Measurements from ENCODE around the gene DUS4L.
A peak's percentile ranks its signal among the peaks of the same experiment; 100 is the strongest.
"Not testable (repeated sequence)": the region's sequence is repeated elsewhere in the genome, so short reads cannot be mapped to it uniquely, and the experiment has no call there.

Gene DUS4L, protein sequence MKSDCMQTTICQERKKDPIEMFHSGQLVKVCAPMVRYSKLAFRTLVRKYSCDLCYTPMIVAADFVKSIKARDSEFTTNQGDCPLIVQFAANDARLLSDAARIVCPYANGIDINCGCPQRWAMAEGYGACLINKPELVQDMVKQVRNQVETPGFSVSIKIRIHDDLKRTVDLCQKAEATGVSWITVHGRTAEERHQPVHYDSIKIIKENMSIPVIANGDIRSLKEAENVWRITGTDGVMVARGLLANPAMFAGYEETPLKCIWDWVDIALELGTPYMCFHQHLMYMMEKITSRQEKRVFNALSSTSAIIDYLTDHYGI

DNA sequence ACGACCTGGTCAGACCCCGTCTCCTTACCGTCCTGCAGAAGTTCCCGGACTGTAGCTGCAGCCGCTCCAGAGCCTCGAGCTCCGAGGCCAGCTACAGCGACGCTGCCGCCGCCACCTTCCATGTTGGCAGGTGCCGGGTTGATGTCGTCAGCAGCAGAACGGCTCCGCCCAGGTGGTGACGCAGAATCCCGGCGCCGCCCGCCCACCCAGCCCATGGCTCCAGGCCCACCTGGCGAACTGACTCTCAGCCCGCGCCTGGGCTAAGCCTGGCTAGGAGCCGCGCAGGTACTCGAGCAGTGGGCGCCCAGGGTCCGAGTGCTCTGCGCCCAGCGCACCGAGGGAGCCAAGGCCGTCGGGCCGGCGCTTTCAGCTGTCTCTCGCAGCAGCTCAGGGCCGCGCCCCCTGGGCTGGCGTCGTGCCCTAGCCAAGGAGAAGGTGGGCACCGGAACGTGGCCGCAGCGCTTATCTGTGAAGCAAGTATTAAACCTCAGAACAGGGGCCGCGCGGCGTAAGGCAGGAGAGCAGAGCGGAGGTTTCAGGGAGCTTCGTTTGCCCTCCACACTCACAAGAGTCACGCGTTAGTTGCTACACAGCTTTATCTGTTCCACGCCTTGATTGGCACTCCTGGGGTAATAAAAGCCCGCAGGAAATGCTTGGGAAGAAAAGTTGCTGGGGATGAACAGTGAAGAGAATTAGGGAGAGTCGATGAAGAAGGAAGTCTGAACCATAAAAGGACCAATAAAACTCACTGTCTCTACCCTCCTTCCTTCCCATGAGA is at the start of gene DUS4L, which contains the start of gene COG5:
Gene DUS4L (plus strand): TSS at position 197 of the 778 bp plus-strand sequence. CDS start 3,100 bp downstream, outside the sequence.
Gene COG5 (minus strand): TSS at position 146 of the 778 bp plus-strand sequence. CDS start 24 bp downstream, at position 122.
- Histone ChIP-seq H3K4me1 (peaks cover 10% of the 10 kb centered on the region), H3K27me3 (ENCODE audit: low read depth) (no peaks in the 10 kb centered on the region), H3K9me3 (no peaks in the 10 kb centered on the region), H3K4me3 (peak within 1 kb of the TSS; percentile 84), H3K36me3 (replicated peaks) (peaks cover 5% of the 10 kb centered on the region; the same call in 1 of the 2 replicates)
- DNase-seq (ENCODE audit: low spot score in 2 of 2) = peak; percentile 62 to 86
- in situ Hi-C loops (cut with MboI; ENCODE audit: low sequenced_read_pairs) = no loop called here

DNA sequence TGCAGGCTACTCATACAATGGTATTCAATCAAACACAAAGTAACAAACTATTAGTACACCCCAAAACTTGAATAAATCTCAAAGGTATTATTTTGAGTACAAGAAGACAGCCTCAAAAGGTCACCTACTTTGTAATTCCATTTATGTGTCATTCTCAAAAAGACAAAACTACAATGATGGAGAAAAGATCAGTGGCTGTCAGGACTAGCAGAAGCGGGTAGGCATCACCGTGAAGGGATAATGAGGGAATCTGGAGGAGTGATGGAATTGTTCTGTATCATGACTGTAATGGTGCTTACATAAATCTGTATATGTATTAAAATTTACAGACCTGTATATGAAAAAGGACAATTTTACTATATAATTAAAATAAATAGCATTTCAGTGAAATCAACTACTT is 37.1 kb upstream of the DUS4L start:
- no peak overlapping the region for H3K4me3 ChIP-seq
- no peaks in the 10 kb centered on the region for H3K9me3 ChIP-seq
- H3K4me1 ChIP-seq = no peaks in the 10 kb centered on the region
- DNase-seq (ENCODE audit: low spot score in 2 of 2) = no peak
- no peaks in the 10 kb centered on the region for H3K27me3 ChIP-seq (ENCODE audit: low read depth)
- in situ Hi-C loops (cut with MboI; ENCODE audit: low sequenced_read_pairs) = no loop called here
- H3K36me3 ChIP-seq (replicated peaks) = 0 out of 2 replicates have a peak, but pooled peaks cover 3% of the 10 kb centered on the region

DNA sequence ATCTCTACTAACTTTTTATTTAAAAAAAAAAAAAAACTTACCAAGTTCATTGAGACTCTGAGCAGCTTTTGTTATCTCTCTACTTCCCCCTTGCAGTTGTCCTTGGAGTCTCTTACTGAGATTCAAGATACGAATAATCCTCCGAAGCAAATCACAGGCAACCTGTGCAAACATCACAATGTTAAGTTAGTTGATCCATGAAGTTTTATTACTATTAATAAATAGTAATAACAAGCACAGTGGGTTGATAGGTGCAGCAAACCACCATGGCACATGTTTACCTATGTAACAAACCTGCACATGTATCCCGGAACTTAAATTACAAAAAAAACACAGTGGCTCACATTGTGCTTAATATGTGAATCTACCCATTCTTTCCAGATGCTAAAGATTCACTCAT is 36.6 kb upstream of the DUS4L start:
- in situ Hi-C loops (cut with MboI; ENCODE audit: low sequenced_read_pairs) = no loop called here

DNA sequence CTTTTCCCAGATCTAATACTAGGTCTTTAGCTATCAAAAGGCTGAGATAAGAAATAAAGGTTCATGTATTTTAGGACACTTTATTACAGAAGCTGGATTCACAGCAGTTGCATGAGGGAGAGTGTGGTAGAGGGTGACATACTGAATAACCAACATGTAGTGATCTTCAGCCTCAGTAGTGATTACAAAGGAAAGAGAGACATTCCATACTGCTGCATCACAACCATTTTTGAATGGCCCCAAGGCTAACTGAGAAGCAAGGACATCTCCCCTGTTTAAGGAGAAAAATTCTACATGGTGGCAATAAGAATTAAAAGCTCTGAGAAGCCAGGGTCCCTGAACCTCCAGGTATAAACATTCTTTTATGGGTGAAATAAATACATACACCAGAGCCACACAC is 35.3 kb upstream of the DUS4L start:
- H3K27me3 ChIP-seq (ENCODE audit: low read depth) = no peaks in the 10 kb centered on the region
- in situ Hi-C loops (cut with MboI; ENCODE audit: low sequenced_read_pairs) = no loop called here

More for the DNA sequence above, 36.6 kb upstream of the DUS4L start:
- 0 out of 2 replicates have a peak, but pooled peaks cover 3% of the 10 kb centered on the region for H3K36me3 ChIP-seq (replicated peaks)
- no peaks in the 10 kb centered on the region for H3K9me3 ChIP-seq
- DNase-seq (ENCODE audit: low spot score in 2 of 2) = no peak
- H3K4me1 ChIP-seq = no peaks in the 10 kb centered on the region
- no peaks in the 10 kb centered on the region for H3K27me3 ChIP-seq (ENCODE audit: low read depth)
- H3K4me3 ChIP-seq = no peak overlapping the region

DNA sequence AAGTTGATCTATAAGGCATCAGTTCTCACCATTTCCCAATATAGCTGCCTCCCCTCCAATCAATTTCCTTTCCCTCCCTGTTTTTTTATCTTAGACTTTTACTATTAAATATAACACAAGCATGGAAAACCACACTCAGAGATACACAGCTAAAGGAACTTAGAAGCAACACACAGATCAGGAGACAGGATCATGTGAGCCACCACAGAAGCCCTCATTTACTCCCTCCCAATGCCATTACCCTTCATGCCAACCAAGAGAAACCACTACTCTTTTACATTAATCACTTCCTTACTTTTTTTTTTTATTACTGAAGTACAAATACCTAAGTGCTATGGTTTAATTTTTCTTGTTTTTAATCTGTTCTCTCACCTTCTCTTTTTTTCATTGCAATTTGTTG is 33.0 kb upstream of the DUS4L start:
- H3K36me3 ChIP-seq (replicated peaks) = 0 out of 2 replicates have a peak, but pooled peaks cover 3% of the 10 kb centered on the region
- no peaks in the 10 kb centered on the region for H3K9me3 ChIP-seq
- H3K27me3 ChIP-seq (ENCODE audit: low read depth) = no peaks in the 10 kb centered on the region
- in situ Hi-C loops (cut with MboI; ENCODE audit: low sequenced_read_pairs) = no loop called here
- no peak overlapping the region for H3K4me3 ChIP-seq
- DNase-seq (ENCODE audit: low spot score in 2 of 2) = no peak
- no peaks in the 10 kb centered on the region for H3K4me1 ChIP-seq

More for the DNA sequence above, 35.3 kb upstream of the DUS4L start:
- Histone ChIP-seq H3K4me1 (no peaks in the 10 kb centered on the region), H3K36me3 (replicated peaks) (0 out of 2 replicates have a peak, but pooled peaks cover 3% of the 10 kb centered on the region), H3K9me3 (no peaks in the 10 kb centered on the region), H3K4me3 (no peak overlapping the region)
- no peak for DNase-seq (ENCODE audit: low spot score in 2 of 2)

DNA sequence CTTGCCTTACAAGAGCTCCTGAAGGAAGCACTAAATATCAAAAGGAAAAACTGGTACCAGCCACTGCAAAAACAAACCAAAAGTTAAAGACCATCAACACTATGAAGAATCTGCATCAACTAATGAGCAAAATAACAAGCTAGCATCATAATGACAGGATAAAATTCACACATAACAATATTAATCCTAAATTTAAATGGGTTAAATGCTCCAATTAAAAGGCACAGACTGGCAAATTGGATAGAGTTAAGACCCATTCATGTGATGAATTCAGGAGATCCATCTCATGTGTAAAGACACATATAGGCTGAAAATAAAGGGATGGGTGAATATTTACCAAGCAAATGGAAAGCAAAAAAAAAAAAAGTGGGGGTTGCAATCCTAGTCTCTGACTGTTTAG is 29.6 kb upstream of the DUS4L start:
- Histone ChIP-seq H3K36me3 (replicated peaks) (no peaks in the 10 kb centered on the region), H3K4me1 (no peaks in the 10 kb centered on the region), H3K9me3 (no peaks in the 10 kb centered on the region), H3K27me3 (ENCODE audit: low read depth) (no peaks in the 10 kb centered on the region), H3K4me3 (no peak overlapping the region)
- DNase-seq (ENCODE audit: low spot score in 2 of 2) = no peak
- in situ Hi-C loops (cut with MboI; ENCODE audit: low sequenced_read_pairs) = no loop called here

DNA sequence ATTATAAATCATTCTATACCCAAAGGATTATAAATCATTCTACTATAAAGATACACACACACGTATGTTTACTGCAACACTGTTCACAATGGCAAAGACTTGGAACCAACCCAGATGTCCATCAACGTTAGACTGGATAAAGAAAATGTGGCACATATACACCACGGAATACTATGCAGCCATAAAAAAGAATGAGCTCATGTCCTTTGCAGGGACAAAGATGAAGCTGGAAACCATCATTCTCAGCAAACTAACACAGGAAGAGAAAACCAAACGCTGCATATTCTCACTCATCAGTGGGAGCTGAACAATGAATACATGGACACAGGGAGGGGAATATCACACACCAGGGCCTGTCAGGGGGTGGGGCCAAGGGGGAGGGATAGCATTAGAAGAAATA is 26.5 kb upstream of the DUS4L start:
- H3K4me3 ChIP-seq; H3K9me3 ChIP-seq; DNase-seq (ENCODE audit: low spot score in 2 of 2); in situ Hi-C loops (cut with MboI; ENCODE audit: low sequenced_read_pairs); H3K36me3 ChIP-seq (replicated peaks); H3K27me3 ChIP-seq (ENCODE audit: low read depth); H3K4me1 ChIP-seq: not testable (repeated sequence)

DNA sequence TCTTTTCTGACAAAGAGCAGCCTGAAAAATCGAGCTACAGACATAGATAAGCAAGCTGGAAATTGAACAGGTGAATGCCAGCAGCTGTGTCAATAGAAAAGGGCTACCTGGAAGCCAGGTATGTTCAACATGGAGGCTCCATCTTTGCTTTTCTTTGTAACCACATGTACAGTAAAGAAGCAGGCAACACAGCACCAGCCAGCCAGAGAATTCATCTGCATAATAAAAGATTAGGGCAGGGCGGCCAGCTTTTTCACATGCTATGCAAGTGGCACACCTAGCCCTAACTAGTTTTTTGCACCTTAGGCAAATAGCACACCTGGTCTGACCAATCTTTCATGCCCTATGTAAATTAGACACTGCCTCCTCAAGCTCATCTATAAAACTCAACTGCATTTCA is 25.8 kb upstream of the DUS4L start:
- Histone ChIP-seq H3K36me3 (replicated peaks) (no peaks in the 10 kb centered on the region), H3K4me1 (no peaks in the 10 kb centered on the region), H3K4me3 (no peak overlapping the region), H3K27me3 (ENCODE audit: low read depth) (no peaks in the 10 kb centered on the region), H3K9me3 (no peaks in the 10 kb centered on the region)
- in situ Hi-C loops (cut with MboI; ENCODE audit: low sequenced_read_pairs) = no loop called here
- DNase-seq (ENCODE audit: low spot score in 2 of 2) = peak in 1 of 2 experiments; percentile 16

DNA sequence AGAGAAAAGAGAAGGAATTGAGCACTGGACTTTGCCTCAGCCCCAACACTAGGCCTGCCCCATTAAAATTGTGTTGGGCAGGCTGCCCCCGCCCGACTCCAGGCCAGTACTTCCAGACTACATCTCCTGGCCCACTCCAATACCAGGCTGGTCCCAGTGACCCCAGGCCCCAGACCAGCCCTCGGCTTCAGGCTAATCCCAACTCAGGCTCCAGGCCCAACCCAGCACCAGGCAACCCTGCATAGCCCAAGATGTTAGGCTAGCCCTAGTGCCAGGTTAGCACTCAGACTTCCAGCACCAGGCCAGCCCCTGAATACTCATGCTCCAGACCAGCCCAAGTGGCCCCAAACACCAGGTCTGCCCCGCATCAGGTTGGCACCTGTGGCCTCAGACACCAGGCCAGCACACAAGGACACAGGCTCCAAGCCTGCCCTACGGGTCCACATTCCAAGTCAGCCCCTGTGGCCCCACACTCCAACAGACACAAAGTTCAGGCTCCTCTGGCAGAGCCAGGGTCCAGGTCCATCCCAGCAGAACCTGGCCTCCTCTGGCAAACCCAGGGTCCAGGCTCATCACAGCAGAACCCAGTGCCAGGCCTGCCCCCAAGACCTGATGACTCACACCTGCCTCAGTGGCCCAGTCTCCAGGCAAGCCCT is 20.3 kb upstream of the DUS4L start:
- H3K4me1 ChIP-seq = no peaks in the 10 kb centered on the region
- no peak overlapping the region for H3K4me3 ChIP-seq
- DNase-seq (ENCODE audit: low spot score in 2 of 2) = no peak
- H3K27me3 ChIP-seq (ENCODE audit: low read depth) = no peaks in the 10 kb centered on the region
- no peaks in the 10 kb centered on the region for H3K9me3 ChIP-seq
- in situ Hi-C loops (cut with MboI; ENCODE audit: low sequenced_read_pairs) = no loop called here
- peaks cover 11% of the 10 kb centered on the region for H3K36me3 ChIP-seq (replicated peaks)

DNA sequence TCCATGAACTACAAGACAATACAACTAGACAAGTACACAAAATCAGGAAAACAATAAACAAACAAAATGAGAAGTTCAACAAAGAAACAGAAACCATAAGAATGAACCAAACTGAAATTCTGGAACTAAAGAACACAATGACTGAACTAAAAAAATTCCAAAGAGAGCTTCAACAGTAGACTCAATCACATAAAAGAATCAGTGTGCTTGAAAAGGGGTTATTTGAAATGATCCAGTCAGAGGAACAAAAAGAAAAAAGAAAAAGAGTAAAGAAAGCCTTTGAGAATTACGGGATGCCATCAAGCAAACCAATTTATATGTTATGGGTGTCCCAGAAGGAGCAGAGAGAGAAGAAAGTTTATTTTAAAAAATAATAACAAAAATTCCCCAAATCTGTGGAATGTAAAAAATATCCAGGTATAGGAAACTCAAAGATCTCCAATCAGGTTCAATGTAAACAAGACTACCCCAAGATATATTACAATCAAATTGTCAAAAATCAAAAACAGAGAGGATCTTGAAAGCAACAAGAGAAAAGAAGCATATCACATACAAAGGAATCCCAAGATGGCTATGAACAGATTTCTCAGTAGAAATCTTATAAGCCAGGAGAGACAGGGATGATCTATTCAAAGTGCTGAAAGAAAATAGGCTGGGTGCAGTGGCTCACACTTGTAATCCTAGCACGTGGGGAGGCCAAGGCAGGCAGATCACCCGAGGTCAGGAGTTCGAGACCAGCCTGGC is 18.8 kb upstream of the DUS4L start:
- Histone ChIP-seq H3K27me3 (ENCODE audit: low read depth) (no peaks in the 10 kb centered on the region), H3K4me1 (no peaks in the 10 kb centered on the region), H3K36me3 (replicated peaks) (peaks cover 11% of the 10 kb centered on the region), H3K9me3 (no peaks in the 10 kb centered on the region), H3K4me3 (no peak overlapping the region)
- DNase-seq (ENCODE audit: low spot score in 2 of 2) = no peak
- in situ Hi-C loops (cut with MboI; ENCODE audit: low sequenced_read_pairs) = no loop called here

DNA sequence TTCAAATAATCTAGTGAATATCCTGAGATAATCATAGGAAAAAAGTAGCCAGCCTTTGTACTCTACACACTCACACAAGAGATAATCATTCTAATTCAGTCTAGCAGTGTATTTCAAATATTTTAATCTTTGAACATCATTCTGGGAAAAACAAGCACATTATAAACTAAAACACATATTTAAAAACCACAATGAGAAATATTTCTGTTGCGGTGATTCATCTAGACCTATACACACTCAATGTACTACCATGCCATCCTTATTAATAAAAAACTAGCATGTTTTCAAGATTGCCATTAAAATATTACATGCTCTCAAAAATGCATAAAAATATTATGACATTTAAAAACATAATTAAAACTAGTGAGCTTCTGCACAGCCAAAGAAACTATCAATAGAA is 11.8 kb upstream of the DUS4L start:
- no peaks in the 10 kb centered on the region for H3K4me1 ChIP-seq
- in situ Hi-C loops (cut with MboI; ENCODE audit: low sequenced_read_pairs) = no loop called here
- H3K36me3 ChIP-seq (replicated peaks) = peaks cover 19% of the 10 kb centered on the region
- H3K4me3 ChIP-seq = no peak overlapping the region
- H3K9me3 ChIP-seq = no peaks in the 10 kb centered on the region
- no peak for DNase-seq (ENCODE audit: low spot score in 2 of 2)
- no peaks in the 10 kb centered on the region for H3K27me3 ChIP-seq (ENCODE audit: low read depth)

DNA sequence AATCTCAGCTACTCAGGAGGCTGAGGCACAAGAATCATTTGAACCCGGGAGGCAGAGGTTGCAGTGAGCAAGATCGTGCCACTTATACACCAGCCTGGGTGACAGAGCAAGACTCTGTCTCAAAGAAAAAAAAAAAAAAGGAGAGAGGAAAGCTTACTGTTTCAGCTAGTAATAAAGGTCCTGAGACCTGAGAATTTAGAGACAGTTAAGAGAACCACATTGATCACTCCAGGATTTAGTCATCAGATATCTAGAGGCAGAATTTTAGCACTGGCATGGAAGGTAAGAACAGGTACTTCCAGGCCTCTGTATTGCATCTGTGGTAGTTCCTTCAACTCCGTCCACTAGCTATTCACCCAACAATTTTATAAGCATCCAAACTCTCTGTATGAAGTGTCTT is 7.9 kb upstream of the DUS4L start:
- H3K4me3 ChIP-seq = no peak overlapping the region
- peaks cover 1% of the 10 kb centered on the region; the same call in 1 of the 2 replicates for H3K4me1 ChIP-seq
- no peak for DNase-seq (ENCODE audit: low spot score in 2 of 2)
- H3K36me3 ChIP-seq (replicated peaks) = peaks cover 14% of the 10 kb centered on the region
- H3K27me3 ChIP-seq (ENCODE audit: low read depth) = no peaks in the 10 kb centered on the region
- in situ Hi-C loops (cut with MboI; ENCODE audit: low sequenced_read_pairs) = no loop called here
- no peaks in the 10 kb centered on the region for H3K9me3 ChIP-seq

DNA sequence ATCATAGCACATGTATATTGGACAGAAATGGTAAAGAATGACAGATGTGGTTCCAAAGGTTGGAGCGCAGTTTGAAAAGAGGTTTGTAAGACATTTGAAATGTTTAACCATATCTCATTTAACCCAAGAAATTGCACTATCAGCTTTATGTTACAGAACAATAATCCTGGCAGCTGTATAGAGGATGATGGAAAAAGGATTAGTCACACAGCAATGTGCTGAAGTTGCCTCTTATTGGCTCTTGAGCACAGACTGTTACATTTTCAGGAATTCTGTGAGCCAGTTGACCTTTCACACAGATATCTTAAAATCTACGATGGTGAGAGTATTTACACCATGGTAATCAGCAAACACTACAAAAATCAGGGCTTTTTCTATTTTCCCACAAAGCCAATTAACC is 3.9 kb upstream of the DUS4L start:
- no peak for DNase-seq (ENCODE audit: low spot score in 2 of 2)
- Histone ChIP-seq H3K9me3 (no peaks in the 10 kb centered on the region), H3K4me1 (peaks cover 10% of the 10 kb centered on the region), H3K36me3 (replicated peaks) (no peaks in the 10 kb centered on the region), H3K4me3 (no peak overlapping the region), H3K27me3 (ENCODE audit: low read depth) (no peaks in the 10 kb centered on the region)
- in situ Hi-C loops (cut with MboI; ENCODE audit: low sequenced_read_pairs) = no loop called here
